Activated naive CD4-positive, alpha-beta T cell treated with anti-CD3 and anti-CD28 coated beads, Interleukin-2, amount 50 U/mL, for 24 hours (primary cell): Measurements from ENCODE around the gene DCDC2C.

Experiments
- H3K27ac Mint-ChIP-seq: one replicate; pipeline ENCODE4 v1.8.0; 2021; ENCODE audit warnings: mild to moderate bottlenecking, mixed read lengths
- H3K27me3 Mint-ChIP-seq: one replicate; pipeline ENCODE4 v1.8.0; 2021; ENCODE audit warnings: mixed read lengths
- H3K36me3 Mint-ChIP-seq: one replicate; pipeline ENCODE4 v1.8.0; 2021; ENCODE audit warnings: mixed read lengths
- H3K4me1 Mint-ChIP-seq: one replicate; pipeline ENCODE4 v1.8.0; 2021; ENCODE audit warnings: mixed read lengths
- H3K4me3 Mint-ChIP-seq: one replicate; pipeline ENCODE4 v1.8.0; 2021; ENCODE audit warnings: mild to moderate bottlenecking, mixed read lengths
- H3K9me3 Mint-ChIP-seq: one replicate; pipeline ENCODE4 v1.8.0; 2021; ENCODE audit warnings: mixed read lengths

Gene DCDC2C

GRCh38 chr2:3725458-3726250 lies 22.3 kb downstream of the DCDC2C start:
- Mint-ChIP-seq H3K4me3 (no peak overlapping the region), H3K27ac (no peak overlapping the region), H3K9me3 (peaks cover 7% of the 10 kb centered on the region), H3K36me3 (no peaks in the 10 kb centered on the region), H3K27me3 (peaks cover 18% of the 10 kb centered on the region), H3K4me1 (no peaks in the 10 kb centered on the region)

- Mint-ChIP-seq H3K27ac (no peak overlapping the region), H3K9me3 (no peaks in the 10 kb centered on the region), H3K36me3 (no peaks in the 10 kb centered on the region)
These were observed 23.1 kb downstream of the DCDC2C start for GRCh38 chr2:3726511-3726910.

GRCh38 chr2:3727397-3728045 lies 24.1 kb downstream of the DCDC2C start:
- H3K27me3 Mint-ChIP-seq = peaks cover 15% of the 10 kb centered on the region
- H3K4me1 Mint-ChIP-seq = no peaks in the 10 kb centered on the region
- no peaks in the 10 kb centered on the region for H3K36me3 Mint-ChIP-seq
- H3K27ac Mint-ChIP-seq = no peak overlapping the region
- H3K4me3 Mint-ChIP-seq = no peak overlapping the region
- no peaks in the 10 kb centered on the region for H3K9me3 Mint-ChIP-seq

More at GRCh38 chr2:3726511-3726910, 23.1 kb downstream of the DCDC2C start:
- Mint-ChIP-seq H3K4me1 (no peaks in the 10 kb centered on the region), H3K27me3 (peaks cover 18% of the 10 kb centered on the region), H3K4me3 (no peak overlapping the region)

- Mint-ChIP-seq H3K36me3 (no peaks in the 10 kb centered on the region), H3K27ac (no peak overlapping the region), H3K9me3 (no peaks in the 10 kb centered on the region), H3K4me3 (no peak overlapping the region), H3K4me1 (no peaks in the 10 kb centered on the region), H3K27me3 (peaks cover 14% of the 10 kb centered on the region)
These were observed 25.0 kb downstream of the DCDC2C start for GRCh38 chr2:3728104-3729054.

GRCh38 chr2:3729055-3729448 lies 25.7 kb downstream of the DCDC2C start:
- Mint-ChIP-seq H3K4me1 (no peaks in the 10 kb centered on the region), H3K36me3 (no peaks in the 10 kb centered on the region), H3K9me3 (no peaks in the 10 kb centered on the region), H3K27ac (no peak overlapping the region), H3K27me3 (peaks cover 12% of the 10 kb centered on the region), H3K4me3 (no peak overlapping the region)

- Mint-ChIP-seq H3K36me3 (no peaks in the 10 kb centered on the region), H3K27ac (no peak overlapping the region), H3K4me3 (no peak overlapping the region), H3K4me1 (no peaks in the 10 kb centered on the region), H3K27me3 (peaks cover 14% of the 10 kb centered on the region), H3K9me3 (no peaks in the 10 kb centered on the region)
These were observed 26.4 kb downstream of the DCDC2C start for GRCh38 chr2:3729786-3730185.

GRCh38 chr2:3730646-3731045 lies 27.3 kb downstream of the DCDC2C start:
- Mint-ChIP-seq H3K4me3 (no peak overlapping the region), H3K4me1 (no peaks in the 10 kb centered on the region), H3K36me3 (no peaks in the 10 kb centered on the region), H3K9me3 (no peaks in the 10 kb centered on the region), H3K27ac (no peak overlapping the region), H3K27me3 (peaks cover 9% of the 10 kb centered on the region)

GRCh38 chr2:3731829-3732228 lies 28.5 kb downstream of the DCDC2C start:
- H3K36me3 Mint-ChIP-seq = no peaks in the 10 kb centered on the region
- no peaks in the 10 kb centered on the region for H3K4me1 Mint-ChIP-seq
- H3K27me3 Mint-ChIP-seq = peaks cover 8% of the 10 kb centered on the region
- H3K9me3 Mint-ChIP-seq = no peaks in the 10 kb centered on the region
- no peak overlapping the region for H3K27ac Mint-ChIP-seq
- no peak overlapping the region for H3K4me3 Mint-ChIP-seq

GRCh38 chr2:3736112-3736511 lies 32.7 kb downstream of the DCDC2C start:
- Mint-ChIP-seq H3K4me3 (no peak overlapping the region), H3K9me3 (no peaks in the 10 kb centered on the region), H3K4me1 (no peaks in the 10 kb centered on the region), H3K27me3 (peaks cover 3% of the 10 kb centered on the region), H3K27ac (no peak overlapping the region), H3K36me3 (no peaks in the 10 kb centered on the region)

- Mint-ChIP-seq H3K9me3 (no peaks in the 10 kb centered on the region), H3K4me1 (no peaks in the 10 kb centered on the region), H3K27me3 (peaks cover 5% of the 10 kb centered on the region), H3K27ac (no peak overlapping the region), H3K4me3 (no peak overlapping the region), H3K36me3 (no peaks in the 10 kb centered on the region)
These were observed 33.8 kb downstream of the DCDC2C start for GRCh38 chr2:3737128-3737527.

- peaks cover 8% of the 10 kb centered on the region for H3K27me3 Mint-ChIP-seq
- H3K9me3 Mint-ChIP-seq = no peaks in the 10 kb centered on the region
- no peaks in the 10 kb centered on the region for H3K36me3 Mint-ChIP-seq
- no peak overlapping the region for H3K4me3 Mint-ChIP-seq
- no peak overlapping the region for H3K27ac Mint-ChIP-seq
- no peaks in the 10 kb centered on the region for H3K4me1 Mint-ChIP-seq
These were observed 35.1 kb downstream of the DCDC2C start for GRCh38 chr2:3738454-3738853.

GRCh38 chr2:3739313-3739712 lies 35.9 kb downstream of the DCDC2C start:
- Mint-ChIP-seq H3K9me3 (no peaks in the 10 kb centered on the region), H3K36me3 (no peaks in the 10 kb centered on the region), H3K27ac (no peak overlapping the region), H3K4me3 (no peak overlapping the region), H3K27me3 (peaks cover 7% of the 10 kb centered on the region), H3K4me1 (no peaks in the 10 kb centered on the region)

GRCh38 chr2:3741396-3741795 lies 38.0 kb downstream of the DCDC2C start:
- Mint-ChIP-seq H3K27me3 (peaks cover 10% of the 10 kb centered on the region), H3K9me3 (no peaks in the 10 kb centered on the region), H3K4me1 (no peaks in the 10 kb centered on the region), H3K4me3 (no peak overlapping the region), H3K27ac (no peak overlapping the region), H3K36me3 (no peaks in the 10 kb centered on the region)

- H3K36me3 Mint-ChIP-seq = no peaks in the 10 kb centered on the region
- H3K9me3 Mint-ChIP-seq = no peaks in the 10 kb centered on the region
- H3K27me3 Mint-ChIP-seq = peaks cover 10% of the 10 kb centered on the region
- H3K4me1 Mint-ChIP-seq = no peaks in the 10 kb centered on the region
- no peak overlapping the region for H3K4me3 Mint-ChIP-seq
- no peak overlapping the region for H3K27ac Mint-ChIP-seq
These were observed 38.7 kb downstream of the DCDC2C start for GRCh38 chr2:3741867-3742602.
